NCI-H345 (cell line): ENCODE results near the gene C17orf75.
A peak's percentile ranks its signal among the peaks of the same experiment; 100 is the strongest.
"Not testable (repeated sequence)": the region's sequence is repeated elsewhere in the genome, so short reads cannot be mapped to it uniquely, and the experiment has no call there.

Source experiments
- DNase-seq: peaks from one replicate; lab custom pipeline; 2025; lab: John Stamatoyannopoulos, UW

The C17orf75 gene

DNA sequence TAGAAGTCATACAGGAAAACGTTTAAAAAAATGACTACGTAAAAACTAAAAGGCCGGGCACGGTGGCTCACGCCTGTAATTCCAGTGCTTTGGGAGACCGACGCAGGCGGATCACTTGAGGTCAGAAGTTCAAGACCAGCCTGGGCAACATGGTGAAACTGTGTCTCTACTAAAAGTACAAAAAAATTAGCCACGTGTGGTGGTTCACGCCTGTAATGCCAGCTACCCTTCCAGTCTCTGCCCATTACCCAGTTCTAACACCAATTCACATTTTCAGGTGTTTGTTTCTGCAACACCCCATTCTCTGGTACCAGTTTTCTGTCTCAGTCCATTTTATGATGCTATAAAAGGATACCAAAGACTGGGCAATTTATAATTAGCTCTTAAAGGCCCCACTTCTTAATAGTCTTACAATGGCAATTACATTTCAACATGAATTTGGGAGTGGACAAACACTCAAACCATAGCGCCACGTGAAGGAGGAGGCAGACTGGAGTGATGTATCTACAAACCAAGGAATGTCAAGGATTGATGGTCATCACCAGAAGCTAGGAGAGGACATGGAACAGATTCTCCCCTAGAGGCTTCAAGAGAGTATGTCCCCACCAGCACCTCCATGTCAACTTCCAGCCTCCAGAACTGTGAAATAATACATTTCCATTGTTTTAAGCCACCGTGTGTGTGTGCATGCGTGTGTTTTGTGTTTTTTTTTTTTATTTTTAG is 791 bp upstream of the C17orf75 start:
- DNase-seq = no peak

DNA sequence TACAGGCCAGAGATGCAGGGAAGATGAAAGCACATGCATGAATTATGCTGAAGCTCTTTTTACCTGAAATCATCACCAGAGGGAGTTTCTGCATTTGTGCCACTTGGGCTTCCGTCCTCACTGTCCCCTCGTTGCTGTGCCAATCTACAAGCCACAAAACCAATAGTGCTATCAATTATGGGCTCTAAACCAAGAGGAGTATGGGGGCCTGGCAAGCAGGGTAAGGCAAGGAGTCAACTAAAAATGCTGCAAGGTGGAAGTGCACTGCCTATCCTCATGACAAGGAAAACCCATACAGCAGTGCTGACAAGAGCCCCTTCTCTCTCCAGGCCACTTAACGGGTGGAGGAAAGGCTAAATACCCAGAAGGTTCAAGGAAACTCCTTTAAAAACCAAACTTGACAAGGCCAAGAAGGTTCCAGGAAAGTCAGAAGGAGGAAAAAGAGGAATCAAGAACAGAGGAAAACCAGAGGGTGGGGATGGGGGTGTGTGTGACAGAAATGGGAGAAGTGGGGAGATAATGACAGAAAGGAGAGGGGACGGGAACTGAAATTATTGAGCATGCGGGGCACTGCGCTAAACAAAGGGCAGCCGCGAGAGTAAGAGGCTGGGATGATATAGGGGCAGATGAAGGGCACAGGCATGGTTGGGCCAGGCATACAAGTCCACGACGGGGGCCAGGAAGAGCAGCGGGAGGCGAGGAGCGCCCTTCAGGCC is 674 bp downstream of the C17orf75 start:
- DNase-seq = peak; percentile 32

DNA sequence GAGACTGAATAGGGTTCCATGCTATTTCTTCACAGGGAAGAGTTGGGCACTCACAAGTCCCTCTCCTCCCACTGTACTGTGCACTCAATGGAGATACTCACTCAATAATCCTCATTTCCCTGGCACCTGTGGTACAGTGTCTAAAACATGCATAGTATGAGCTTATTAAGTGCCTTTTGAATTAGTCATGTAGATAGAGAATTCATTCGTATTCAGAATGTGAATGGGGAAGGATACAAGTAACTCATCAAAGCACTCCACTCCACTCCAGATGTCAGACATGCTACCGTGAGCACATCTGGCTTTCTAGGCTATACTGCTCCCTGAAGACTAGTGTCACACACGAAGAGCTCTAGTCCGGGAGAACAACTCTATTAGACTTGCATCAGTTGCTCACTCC is 6.3 kb downstream of the C17orf75 start:
- no peak for DNase-seq

DNA sequence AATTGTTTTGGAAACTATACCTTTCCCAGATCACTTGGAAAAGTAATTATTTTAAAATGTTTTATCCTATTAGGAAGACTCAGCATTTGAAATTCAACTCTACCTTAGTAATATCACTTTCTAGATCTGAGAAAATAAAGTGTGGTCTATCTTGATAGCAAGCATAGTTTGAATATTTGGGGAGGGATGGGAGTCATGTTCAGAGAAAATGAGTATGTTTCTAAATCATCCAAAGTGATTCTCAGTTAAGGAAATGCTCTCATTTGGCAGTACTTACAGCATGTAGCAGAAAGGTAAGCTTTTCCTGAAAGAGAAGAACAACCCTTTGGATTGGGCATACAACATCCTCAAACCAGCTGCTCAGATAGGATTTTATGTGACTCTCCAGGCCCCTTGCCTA is 6.9 kb downstream of the C17orf75 start:
- no peak for DNase-seq

DNA sequence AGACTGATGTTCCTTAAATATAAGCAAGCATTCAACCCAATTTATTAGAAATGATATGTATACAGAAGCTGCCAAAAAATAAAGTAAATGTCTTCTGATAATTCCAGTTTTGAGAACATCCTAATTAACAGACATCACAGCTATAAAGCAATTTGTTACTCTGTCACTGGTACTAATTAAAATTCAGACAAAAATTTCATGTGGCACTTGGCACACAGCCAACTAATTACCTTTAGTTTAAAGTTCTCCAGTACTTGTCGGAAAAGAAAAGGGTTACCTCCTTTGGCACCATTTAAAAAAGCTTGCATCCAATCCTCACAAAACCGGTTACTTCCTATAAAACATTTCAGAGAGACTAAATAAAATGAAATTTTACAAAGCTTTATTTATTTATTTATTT is 8.8 kb downstream of the C17orf75 start:
- no peak for DNase-seq

DNA sequence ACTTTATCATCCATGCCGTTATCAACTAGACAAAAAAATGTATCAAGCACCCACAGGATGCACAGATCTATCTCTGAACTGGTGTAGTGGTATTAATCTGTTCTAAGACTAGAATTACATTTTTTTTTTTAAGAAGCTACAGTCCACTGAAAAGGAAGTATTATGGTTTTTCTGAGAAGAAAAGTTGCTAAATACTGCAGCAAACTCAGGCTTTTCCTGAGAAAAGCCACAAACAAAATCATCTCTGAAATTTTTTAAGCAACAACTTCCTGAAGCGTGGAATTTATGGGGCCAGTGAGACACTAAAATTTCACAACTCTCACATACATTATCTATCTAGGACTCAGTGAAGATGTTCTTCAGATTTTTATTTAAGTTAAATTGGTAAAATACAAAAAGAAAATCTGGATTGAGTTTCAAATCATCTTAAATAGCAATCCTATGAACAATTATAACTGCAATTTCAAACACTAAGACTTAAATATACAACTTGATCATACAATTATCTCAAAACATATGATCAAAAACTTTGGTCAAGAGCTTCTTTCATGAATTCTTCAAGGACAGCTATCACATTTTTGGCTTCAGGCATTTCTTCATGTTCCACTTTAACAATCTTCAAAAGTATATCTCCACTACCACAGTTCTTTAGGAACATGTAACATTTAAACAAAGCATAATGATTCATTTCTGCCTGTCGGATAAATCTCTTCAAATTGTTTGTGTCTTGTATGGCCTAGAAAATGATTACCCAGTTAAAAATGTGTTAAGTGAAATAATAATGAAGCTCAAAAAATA is 10.5 kb downstream of the C17orf75 start:
- no peak for DNase-seq

DNA sequence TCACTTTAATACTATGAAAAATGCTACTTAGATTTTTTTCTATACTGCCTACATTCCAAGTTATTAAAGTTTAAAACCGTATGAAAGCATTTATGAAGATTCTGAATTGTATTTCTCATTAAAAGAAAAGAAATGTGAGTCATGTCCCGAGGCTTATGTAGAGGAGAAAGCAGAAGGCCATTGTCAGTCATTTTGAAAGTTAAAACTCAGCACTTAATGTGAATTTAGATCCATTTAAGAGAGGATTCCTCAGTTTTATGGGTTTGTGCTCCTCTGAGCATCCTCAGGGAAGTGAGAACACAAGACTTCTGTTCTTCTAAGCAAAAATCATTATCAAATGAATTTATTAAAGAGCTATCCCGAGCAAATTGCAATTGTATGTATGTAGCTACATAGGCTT is 11.8 kb downstream of the C17orf75 start:
- DNase-seq = no peak

DNA sequence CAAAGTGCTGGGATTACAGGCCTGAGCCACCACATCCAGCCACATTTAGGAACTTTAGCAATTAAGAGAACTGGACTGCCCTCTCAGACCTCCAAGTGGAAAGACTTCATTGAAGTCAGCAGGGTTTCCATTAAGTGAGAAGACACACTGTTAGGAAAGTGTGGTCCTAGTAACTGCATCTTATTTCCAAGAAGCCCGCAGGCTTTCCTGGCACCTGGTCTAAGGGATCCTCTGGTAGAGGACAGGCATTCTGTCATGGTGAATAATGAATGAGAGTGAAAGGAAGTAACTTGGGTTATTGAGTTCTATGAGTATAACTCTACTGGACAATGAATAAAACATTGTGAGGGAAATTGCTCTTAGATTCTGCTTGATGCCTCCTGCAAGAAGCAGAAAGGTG is 14.1 kb downstream of the C17orf75 start:
- no peak for DNase-seq

DNA sequence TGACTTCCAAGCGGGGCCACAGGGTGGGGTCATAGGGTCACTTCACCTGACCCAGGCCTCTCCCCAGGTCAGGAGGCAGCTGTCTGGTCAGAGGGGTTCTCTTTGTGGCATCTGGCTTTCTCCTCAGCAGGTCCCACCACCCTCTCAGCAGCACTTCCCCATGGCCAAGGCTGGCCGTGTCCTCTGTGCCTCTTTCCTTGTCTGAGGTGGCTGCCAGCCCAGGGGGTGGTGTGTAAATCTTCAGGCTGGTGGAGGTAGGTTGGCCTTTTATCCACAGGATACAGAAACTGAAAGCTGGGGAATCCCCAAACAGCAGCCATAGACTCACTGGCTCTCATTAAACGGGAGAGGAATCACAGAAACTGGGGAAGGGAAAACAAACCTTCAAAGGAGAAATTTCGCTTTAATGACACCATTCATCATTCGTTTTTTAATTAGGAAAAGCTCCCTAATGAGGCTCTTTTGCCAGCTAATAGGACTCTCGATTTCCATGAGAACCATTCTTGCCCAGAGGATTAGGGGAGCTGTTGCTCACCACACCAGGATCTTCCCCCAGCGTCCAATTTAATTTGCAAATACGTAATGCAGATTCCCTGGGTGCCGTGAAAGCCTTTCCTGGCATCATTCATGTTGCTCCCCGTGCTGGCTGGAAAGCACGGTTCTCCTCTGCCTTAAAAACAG is 18.0 kb downstream of the C17orf75 start:
- DNase-seq = no peak

DNA sequence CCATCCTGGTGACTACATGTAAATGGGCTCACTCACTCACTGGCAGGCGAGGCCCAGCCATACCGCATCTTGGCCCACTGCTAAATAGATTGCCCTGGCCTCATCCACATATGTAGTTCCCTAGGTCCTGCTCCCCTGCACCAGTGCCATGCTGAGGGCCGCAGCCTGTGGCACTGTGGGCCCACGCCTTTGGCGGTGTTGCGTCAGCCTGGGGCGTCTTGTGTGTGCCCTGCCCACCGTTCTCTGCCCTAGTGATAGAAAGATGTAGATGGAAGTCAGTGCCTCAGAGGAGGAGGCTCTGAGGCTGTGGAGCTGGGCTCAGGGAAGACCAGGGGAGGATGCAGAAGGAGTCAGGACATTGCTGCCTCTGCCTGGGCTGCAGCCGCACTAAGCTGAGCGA is 18.9 kb downstream of the C17orf75 start:
- DNase-seq = no peak

DNA sequence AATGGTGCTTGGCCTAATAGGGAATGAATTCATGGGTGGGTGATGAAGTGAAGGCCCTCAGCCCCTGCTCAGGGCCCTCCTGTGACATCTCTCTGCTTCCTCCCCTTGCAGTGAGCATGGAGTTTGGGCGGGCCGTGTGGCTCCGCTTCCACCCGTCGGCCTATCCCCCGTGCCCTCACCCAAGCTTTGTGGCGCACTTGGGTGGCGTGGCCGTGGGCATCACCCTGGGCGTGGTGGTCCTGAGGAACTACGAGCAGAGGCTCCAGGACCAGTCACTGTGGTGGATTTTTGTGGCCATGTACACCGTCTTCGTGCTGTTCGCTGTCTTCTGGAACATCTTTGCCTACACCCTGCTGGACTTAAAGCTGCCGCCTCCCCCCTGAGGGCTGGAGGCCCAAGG is 21.1 kb downstream of the C17orf75 start:
- DNase-seq = no peak

DNA sequence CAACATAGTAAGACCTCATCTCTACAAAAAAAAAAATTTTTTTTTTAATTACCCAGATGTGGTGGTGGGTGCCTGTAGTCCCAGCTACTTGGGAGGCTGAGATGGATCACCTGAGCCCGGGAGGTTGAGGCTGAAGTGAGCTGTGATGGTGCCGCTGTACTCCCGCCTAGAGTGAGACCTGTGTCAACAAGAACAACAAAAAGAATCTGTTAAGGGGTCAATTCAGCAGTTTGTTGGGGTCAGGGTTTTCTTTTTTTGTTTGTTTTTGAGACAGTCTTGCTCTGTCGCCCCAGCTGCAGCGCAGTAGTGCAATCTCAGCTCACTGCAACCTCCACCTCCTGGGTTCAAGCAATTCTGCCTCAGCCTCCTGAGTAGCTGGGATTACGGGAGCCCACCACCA is 21.9 kb downstream of the C17orf75 start:
- not testable (repeated sequence) for DNase-seq

DNA sequence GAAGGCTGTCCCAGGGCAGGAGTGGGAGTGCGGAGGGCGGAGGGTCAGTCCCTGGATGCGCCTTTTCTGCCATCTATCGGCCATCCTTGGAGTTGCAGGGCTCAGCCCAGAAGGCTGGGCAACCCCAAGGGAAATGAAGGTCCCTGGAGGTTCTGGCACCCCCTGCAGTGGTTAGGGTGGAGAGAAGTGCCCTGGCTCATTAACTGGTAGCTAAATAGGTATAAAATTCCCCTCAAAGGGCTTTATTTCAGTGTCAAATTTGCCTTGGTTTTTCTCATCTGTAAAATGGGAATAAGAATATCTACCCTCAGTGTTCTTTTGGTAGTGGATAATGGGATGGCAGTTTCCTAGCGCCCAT is 22.4 kb downstream of the C17orf75 start:
- DNase-seq = peak; percentile 57

DNA sequence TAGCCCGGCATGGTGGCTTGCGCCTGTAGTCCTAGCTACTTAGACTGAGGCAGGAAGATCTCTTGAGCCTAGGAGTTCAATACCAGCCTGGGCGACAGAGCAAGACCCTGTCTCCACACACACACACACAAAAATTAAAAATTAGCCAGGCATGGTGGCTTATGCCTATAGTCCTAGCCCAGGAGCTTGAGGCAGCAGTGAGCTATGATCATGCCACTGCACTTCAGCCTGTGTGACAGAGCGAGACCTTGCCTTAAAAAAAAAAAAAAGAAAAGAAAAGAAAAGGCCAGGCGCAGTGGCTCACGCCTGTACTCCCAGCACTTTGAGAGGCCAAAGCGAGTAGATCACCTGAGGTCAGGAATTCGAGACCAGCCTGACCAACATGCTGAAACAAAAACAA is 23.9 kb downstream of the C17orf75 start:
- DNase-seq = no peak

DNA sequence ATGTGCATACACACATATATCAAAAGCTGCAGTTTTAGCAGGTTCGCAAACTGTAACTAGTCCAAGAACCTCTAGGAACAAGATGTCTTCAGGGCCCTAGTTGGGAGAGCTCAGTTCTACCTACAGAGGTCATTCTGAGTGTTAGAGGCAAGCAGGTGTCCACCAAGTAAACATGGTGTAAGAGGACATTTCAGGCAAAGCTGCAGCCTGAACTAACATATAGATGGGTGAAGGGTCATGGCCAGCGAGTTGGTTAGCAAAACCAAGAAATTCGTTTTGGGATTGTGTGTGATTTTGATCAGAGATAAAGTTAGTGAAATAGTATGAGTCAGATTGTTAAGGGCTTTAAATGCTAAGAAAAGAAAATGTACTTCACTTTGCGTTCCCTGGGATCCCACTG is 24.6 kb downstream of the C17orf75 start:
- no peak for DNase-seq

DNA sequence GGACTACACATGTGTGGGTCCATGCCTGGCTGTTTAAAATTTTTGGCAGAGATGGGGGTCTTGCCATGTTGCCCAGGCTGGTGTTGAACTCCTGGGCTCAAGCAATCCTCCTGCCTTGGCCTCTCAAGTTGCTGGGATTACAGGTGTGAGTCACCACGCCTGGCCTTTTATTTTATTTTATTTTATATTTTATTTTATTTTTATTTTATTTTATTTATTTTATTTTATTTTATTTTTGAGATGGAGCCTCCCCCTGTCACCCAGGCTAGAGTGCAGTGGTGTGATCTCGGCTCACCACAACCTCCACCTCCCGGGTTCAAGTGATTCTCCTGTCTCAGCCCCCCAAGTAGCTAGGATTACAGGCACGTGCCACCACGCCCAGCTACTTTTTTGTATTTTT is 25.3 kb downstream of the C17orf75 start:
- not testable (repeated sequence) for DNase-seq

DNA sequence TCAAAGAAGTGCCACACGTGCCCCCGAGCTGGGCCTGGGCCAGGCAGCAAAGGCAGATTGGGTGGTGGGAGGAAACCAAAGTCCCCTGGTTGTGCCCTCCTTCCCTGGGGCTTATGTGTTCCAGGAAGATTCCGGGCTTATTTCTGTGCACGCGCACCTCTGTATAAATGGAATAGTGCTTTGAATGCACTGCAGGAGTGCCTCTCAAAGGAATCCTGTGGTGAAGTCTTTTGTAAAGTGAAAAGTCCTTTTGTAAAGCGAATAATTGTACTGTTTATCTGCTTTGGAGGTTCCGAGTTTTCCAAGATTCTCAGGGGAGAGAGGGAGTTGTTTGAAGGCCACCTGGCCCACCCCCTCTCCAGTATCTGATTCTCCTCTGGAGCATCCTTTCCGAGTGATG is 26.8 kb downstream of the C17orf75 start:
- DNase-seq = peak; percentile 87

DNA sequence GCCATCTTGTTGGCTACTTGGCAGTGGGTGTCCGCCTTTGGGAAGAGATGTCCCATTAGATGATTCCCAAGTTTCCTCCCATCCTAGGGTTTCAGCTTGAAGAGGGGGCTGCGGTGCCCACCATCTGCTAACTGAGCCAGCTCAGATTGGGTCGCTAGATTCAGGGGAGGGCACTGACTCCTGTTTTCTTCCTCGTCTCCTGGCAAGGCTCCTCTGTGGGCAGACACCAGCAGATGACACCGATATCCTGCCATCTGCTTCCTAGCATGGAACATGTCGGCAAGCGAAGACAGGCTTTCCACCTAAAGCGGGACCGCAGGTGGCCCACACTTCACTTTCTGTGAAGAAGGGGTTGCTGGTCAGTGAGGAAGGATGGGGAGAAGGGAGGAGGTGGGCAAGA is 27.3 kb downstream of the C17orf75 start:
- no peak for DNase-seq

DNA sequence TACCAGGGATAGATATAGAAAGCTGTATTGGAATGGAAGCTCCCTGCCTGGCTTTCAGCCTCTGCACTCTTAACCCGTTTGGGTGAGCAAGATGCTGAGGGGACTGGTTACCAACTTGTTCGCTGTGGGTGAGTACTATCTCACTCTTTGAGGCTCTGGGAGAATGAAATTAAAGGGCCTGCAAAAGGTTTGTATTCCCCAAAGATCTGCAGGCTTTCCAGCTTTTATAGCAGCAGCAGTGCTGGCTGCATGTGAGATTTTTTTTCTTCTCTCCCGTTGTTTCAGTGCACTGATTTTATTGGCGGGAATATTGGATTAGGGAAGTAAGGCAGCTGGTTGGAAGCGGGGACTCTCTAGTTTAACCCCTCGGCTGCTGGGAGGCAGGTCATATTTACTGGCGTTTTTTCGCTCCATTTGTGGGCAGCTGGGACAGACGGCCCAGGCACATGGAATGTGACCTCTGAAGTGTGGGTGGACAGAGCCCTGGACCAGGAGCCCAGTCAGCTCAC is 30.9 kb downstream of the C17orf75 start:
- DNase-seq = no peak

DNA sequence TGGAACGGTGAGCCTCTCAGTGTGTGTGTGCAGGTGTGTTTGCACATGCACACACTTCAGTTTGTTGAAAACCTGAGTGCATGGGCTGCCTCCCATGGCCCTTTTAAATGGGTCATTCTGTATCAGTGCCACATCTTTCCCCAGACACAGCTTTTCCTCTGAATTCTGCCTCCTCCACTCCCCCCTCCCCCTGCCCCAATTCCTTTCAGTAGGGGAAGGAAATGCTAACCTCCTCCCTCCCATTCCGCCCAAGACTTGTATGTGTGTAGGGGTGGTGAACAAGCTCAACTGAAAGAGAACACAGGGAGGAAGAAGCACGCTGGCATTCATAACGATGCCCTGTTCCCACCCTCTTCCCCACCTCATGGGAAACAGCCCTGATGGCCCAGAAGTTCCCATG is 34.3 kb downstream of the C17orf75 start:
- peak; percentile 31 for DNase-seq

DNA sequence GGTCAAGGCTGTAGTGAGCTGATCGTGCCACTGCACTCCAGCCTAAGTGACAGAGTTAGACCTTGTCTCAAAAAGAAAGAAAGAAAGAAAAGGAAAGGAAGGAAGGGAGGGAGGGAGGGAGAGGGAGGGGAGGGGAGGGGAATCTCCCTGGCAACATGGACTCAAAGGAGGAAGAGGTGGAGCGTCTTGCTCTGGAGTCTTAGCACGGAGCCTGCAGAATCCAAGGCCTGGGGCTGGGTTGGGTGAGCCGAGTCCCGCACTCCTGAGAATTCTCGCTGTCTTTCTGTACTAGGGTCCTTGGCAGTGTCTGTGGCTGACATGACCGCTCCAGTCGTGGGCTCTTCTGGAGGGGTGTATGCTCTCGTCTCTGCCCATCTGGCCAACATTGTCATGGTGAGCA is 36.9 kb downstream of the C17orf75 start:
- no peak for DNase-seq

DNA sequence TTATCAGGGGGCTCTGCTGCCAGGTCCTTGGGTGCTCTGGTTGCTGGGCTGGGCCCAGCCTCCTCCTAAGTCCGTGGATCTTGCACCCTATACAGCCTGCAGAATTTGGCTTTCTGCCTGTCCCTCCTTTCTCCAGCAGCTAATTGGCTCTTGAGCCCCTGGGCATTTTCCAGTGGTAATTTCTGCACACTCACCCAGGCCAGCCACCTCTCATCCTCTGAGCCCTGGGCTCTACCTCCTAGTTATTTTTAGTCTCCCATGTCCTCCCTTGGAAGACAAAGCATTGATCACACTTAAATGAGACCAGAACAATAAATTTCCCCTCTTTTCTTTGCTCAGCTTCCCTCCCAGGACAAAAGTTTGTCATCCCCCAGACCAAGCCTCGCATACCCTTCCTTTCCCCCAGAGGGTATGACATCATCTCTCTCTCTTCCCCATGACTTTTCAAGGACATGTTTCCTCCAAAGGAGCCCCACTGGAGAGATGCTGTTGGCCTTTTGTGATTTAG is 38.1 kb downstream of the C17orf75 start:
- DNase-seq = no peak
